PC-3 (cell line): ENCODE data around the gene CAP2. TPM values are rescaled to one million over a fixed set of nuclear protein-coding genes. Genes with fewer than 3 reads are reported as not detected.

ENCODE experiments used
- ATAC-seq: fragments of 200-7000 bp; cut with Tn5 transposase; 2 replicates; pipeline ENCODE4 v1.9.1; 2020; ENCODE audit warnings: mild to moderate bottlenecking, moderate library complexity
- BruUV-seq: library from RNA; stranded (reverse); fragments of 400-500 nt; replicated peaks from 2 replicates; lab custom pipeline; 2021; lab: Mats Ljungman, UMichigan
- CTCF ChIA-PET: fragments of 300-600 bp; sonication (Branson Sonifier 250); formaldehyde crosslinking; loops from one replicate; lab custom pipeline; 2022; ENCODE audit warnings: antibody characterized with exemption; lab: Charles Lee
- POLR2A ChIA-PET: fragments of 300-600 bp; sonication (Branson Sonifier 250); formaldehyde crosslinking; loops from one replicate; lab custom pipeline; 2022; ENCODE audit warnings: antibody characterized with exemption; ENCODE audit not compliant: unreplicated experiment; lab: Charles Lee
- DNase-seq: peaks from one replicate; pipeline ENCODE4 v3.0.0-alpha.2; 2015
- H2AFZ ChIP-seq: fragments of 300-600 bp; sonication (generic); 2 replicates; pipeline ENCODE4 v1.6.0; 2016; ENCODE audit warnings: antibody characterized with exemption, low read length
- H3F3A ChIP-seq: fragments of 300-600 bp; sonication (generic); one replicate; pipeline ENCODE4 v1.6.0; 2017; ENCODE audit warnings: antibody characterized with exemption, low read length, control low read depth, mild to moderate bottlenecking; ENCODE audit not compliant: unreplicated experiment
- H3K27ac ChIP-seq: fragments of 300-600 bp; sonication (generic); 2 replicates; pipeline ENCODE4 v1.5.1; 2016; ENCODE audit warnings: mild to moderate bottlenecking, low read length
- H3K27me3 ChIP-seq: fragments of 300-600 bp; sonication (generic); 2 replicates; pipeline ENCODE4 v1.6.1; 2016; ENCODE audit warnings: low read length, mixed read lengths
- H3K36me3 ChIP-seq: fragments of 300-600 bp; sonication (generic); 2 replicates; pipeline ENCODE4 v1.6.1; 2016; ENCODE audit warnings: low read depth, mixed run types, low read length, mixed read lengths
- H3K4me1 ChIP-seq: fragments of 300-600 bp; sonication (generic); 2 replicates; pipeline ENCODE4 v1.5.1; 2016; ENCODE audit warnings: low read length; ENCODE audit not compliant: insufficient read depth
- H3K4me2 ChIP-seq: fragments of 300-600 bp; sonication (generic); 2 replicates; pipeline ENCODE4 v1.6.0; 2016; ENCODE audit warnings: low read length
- H3K4me3 ChIP-seq: fragments of 300-600 bp; sonication (generic); 2 replicates; pipeline ENCODE4 v1.5.1; 2016; ENCODE audit warnings: mild to moderate bottlenecking, low read length, mixed read lengths
- H3K79me2 ChIP-seq: fragments of 300-600 bp; sonication (generic); 2 replicates; pipeline ENCODE4 v1.6.1; 2017; ENCODE audit warnings: low read length, mixed read lengths
- H3K9ac ChIP-seq: fragments of 300-600 bp; sonication (generic); 2 replicates; pipeline ENCODE4 v1.6.0; 2016; ENCODE audit warnings: mild to moderate bottlenecking, low read length
- H3K9me2 ChIP-seq: fragments of 300-600 bp; sonication (generic); replicated peaks from 2 replicates; pipeline ENCODE4 v1.6.1; 2016; ENCODE audit warnings: mixed run types, low read length, mixed read lengths
- H3K9me3 ChIP-seq: fragments of 300-600 bp; sonication (generic); 2 replicates; pipeline ENCODE4 v1.6.1; 2016; ENCODE audit warnings: low read length, mixed read lengths
- H4K20me1 ChIP-seq: fragments of 300-600 bp; sonication (generic); 2 replicates; pipeline ENCODE4 v1.6.1; 2016; ENCODE audit warnings: low read length, mixed read lengths
- EZH2 ChIP-seq: fragments of 300-600 bp; sonication (generic); IDR thresholded peaks from one replicate; pipeline ENCODE4 v1.6.1; 2017; ENCODE audit warnings: antibody characterized with exemption, mild to moderate bottlenecking, low read length; ENCODE audit not compliant: unreplicated experiment
- EZH2phosphoT487 ChIP-seq: fragments of 300-600 bp; sonication (generic); IDR thresholded peaks from 2 replicates; pipeline ENCODE4 v1.6.1; 2018; ENCODE audit warnings: mild to moderate bottlenecking, antibody characterized with exemption, low read length, borderline replicate concordance
- intact Hi-C: fragments of 100-400 bp; cut with micrococcal nuclease; formaldehyde crosslinking; loops from 2 replicates; pipeline ENCODE4 v1.9.0; 2023
- total RNA-seq: library from RNA; depleted of rRNA; stranded (reverse); fragments of >200 nt; gene quantifications from 2 replicates; pipeline ENCODE4 v1.2.3, GENCODE V29; 2014
- TF ChIP-seq, protein P1 (sequence below): fragments of 300-600 bp; sonication (generic); conservative IDR thresholded peaks from 2 replicates; pipeline ENCODE4 v1.5.1; 2017; ENCODE audit warnings: antibody characterized with exemption, low read depth, mild to moderate bottlenecking, low read length

The CAP2 gene
- total RNA-seq, 1 experiment from 2014 or later = 8.2 TPM

- intact Hi-C loops = no loop called here
- no peak overlapping the region for H3K9ac ChIP-seq
- no TSS peak for BruUV-seq
- peak; percentile 13 for DNase-seq
- H3K27ac ChIP-seq = no peak overlapping the region
- no peaks in the 10 kb centered on the region for H3K36me3 ChIP-seq
- no peaks in the 10 kb centered on the region for H3K79me2 ChIP-seq
- H3K9me3 ChIP-seq = no peaks in the 10 kb centered on the region
- POLR2A ChIA-PET = no interaction called here
- H3F3A ChIP-seq = no peaks in the 10 kb centered on the region
- no peaks in the 10 kb centered on the region for H3K9me2 ChIP-seq
- no peak overlapping the region for H3K4me2 ChIP-seq
- TF ChIP-seq, protein P1, sequence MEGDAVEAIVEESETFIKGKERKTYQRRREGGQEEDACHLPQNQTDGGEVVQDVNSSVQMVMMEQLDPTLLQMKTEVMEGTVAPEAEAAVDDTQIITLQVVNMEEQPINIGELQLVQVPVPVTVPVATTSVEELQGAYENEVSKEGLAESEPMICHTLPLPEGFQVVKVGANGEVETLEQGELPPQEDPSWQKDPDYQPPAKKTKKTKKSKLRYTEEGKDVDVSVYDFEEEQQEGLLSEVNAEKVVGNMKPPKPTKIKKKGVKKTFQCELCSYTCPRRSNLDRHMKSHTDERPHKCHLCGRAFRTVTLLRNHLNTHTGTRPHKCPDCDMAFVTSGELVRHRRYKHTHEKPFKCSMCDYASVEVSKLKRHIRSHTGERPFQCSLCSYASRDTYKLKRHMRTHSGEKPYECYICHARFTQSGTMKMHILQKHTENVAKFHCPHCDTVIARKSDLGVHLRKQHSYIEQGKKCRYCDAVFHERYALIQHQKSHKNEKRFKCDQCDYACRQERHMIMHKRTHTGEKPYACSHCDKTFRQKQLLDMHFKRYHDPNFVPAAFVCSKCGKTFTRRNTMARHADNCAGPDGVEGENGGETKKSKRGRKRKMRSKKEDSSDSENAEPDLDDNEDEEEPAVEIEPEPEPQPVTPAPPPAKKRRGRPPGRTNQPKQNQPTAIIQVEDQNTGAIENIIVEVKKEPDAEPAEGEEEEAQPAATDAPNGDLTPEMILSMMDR = no peak
- TF ChIP-seq EZH2phosphoT487 (no peak), EZH2 (no peak)
- H3K4me1 ChIP-seq = peaks cover 19% of the 10 kb centered on the region
- H4K20me1 ChIP-seq = no peaks in the 10 kb centered on the region
- H3K4me3 ChIP-seq = no peak overlapping the region
- peak; percentile 25; the same call in 1 of the 2 replicates for ATAC-seq
- no peaks in the 10 kb centered on the region for H3K27me3 ChIP-seq
- CTCF ChIA-PET = no interaction called here
- no peak overlapping the region for H2AFZ ChIP-seq
Measured at GRCh38 chr6:17388365-17388764, 5.0 kb upstream of the CAP2 start.

DNA sequence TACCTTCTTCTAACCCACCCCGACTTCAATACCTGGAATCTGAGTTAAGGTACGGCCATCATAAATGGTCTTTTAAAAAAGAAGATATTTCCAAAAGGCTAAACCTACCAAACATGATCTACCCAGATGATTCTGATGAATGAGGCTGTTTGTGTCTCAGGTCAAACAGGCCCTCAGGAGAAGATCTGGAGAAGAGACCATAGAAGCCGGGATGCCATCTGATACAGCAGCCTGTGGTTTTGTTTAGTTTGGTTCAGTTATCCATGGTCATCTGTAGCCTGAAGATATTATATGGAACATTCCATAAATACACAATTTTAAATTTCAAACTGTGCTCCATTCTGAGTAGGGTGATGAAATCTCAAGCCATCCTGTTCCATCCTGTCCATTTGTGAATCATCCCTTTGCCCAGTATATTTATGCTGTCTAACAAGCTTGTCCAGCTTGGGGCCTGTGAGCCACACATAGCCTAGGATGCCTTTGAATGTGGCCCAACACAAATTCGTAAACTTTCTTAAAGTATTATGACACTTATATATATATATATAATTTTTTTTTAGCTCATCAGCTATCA lies 4.0 kb upstream of the CAP2 start:
- Histone ChIP-seq H3K9me2 (no peaks in the 10 kb centered on the region), H3K36me3 (no peaks in the 10 kb centered on the region), H3K9me3 (no peaks in the 10 kb centered on the region), H3K4me3 (no peak overlapping the region), H3K9ac (no peak overlapping the region), H3K27me3 (no peaks in the 10 kb centered on the region), H3K27ac (peak overlapping the region; percentile 38), H4K20me1 (no peaks in the 10 kb centered on the region), H3K79me2 (peaks cover 4% of the 10 kb centered on the region), H3F3A (no peaks in the 10 kb centered on the region), H2AFZ (no peak overlapping the region; the same call in 1 of the 2 replicates), H3K4me1 (peaks cover 19% of the 10 kb centered on the region), H3K4me2 (no peak overlapping the region)
- intact Hi-C loops = no loop called here
- peak; percentile 82 for DNase-seq
- BruUV-seq = TSS peak; percentile 62
- TF ChIP-seq EZH2phosphoT487 = no peak
- TF ChIP-seq EZH2 = no peak
- TF ChIP-seq, protein P1 = no peak
- ATAC-seq = no peak
- CTCF ChIA-PET = no interaction called here
- POLR2A ChIA-PET = no interaction called here

GRCh38 chr6:17390276-17390675 lies 3.1 kb upstream of the CAP2 start:
- H3K79me2 ChIP-seq = peaks cover 14% of the 10 kb centered on the region
- H3K36me3 ChIP-seq = no peaks in the 10 kb centered on the region
- no peak for ATAC-seq
- intact Hi-C loops = no loop called here
- H3F3A ChIP-seq = no peaks in the 10 kb centered on the region
- POLR2A ChIA-PET = no interaction called here
- H3K27me3 ChIP-seq = no peaks in the 10 kb centered on the region
- H3K4me1 ChIP-seq = peaks cover 27% of the 10 kb centered on the region
- no peaks in the 10 kb centered on the region for H3K9me3 ChIP-seq
- no peak overlapping the region for H3K9ac ChIP-seq
- no peak overlapping the region for H3K27ac ChIP-seq
- H3K4me2 ChIP-seq = no peak overlapping the region
- no peak for DNase-seq
- TF ChIP-seq EZH2phosphoT487 (no peak), EZH2 (no peak)
- TF ChIP-seq, protein P1 = no peak
- no peak overlapping the region for H3K4me3 ChIP-seq
- H2AFZ ChIP-seq = no peak overlapping the region
- CTCF ChIA-PET = interaction anchor here (0.6 kb wide), 1 partner anchor 14 kb away, joined by 8 read pairs; no protein-coding TSS in a partner anchor
- no peaks in the 10 kb centered on the region for H3K9me2 ChIP-seq
- no peaks in the 10 kb centered on the region for H4K20me1 ChIP-seq
- BruUV-seq = no TSS peak
